DLD1 (cell line): ENCODE data around the gene ARHGAP15.

Experiments
- in situ Hi-C: cut with HindIII; loops from 2 replicates; pipeline ENCODE4 v1.10.0; 2017; ENCODE audit warnings: low sequenced_read_pairs

The ARHGAP15 gene

GRCh38 chr2:143553261-143553660 lies 424.0 kb downstream of the ARHGAP15 start:
- in situ Hi-C loops = no loop called here

- in situ Hi-C loops = no loop called here
Measured at GRCh38 chr2:143558665-143559064, 429.4 kb downstream of the ARHGAP15 start.

GRCh38 chr2:143559147-143559546 lies 429.9 kb downstream of the ARHGAP15 start:
- in situ Hi-C loops = no loop called here

- in situ Hi-C loops = no loop called here
Measured at GRCh38 chr2:143560724-143561123, 431.5 kb downstream of the ARHGAP15 start.

- in situ Hi-C loops = no loop called here
Measured at GRCh38 chr2:143564419-143564818, 435.2 kb downstream of the ARHGAP15 start.

- in situ Hi-C loops = no loop called here
Measured at GRCh38 chr2:143571747-143572146, 442.5 kb downstream of the ARHGAP15 start.

GRCh38 chr2:143572421-143572820 lies 443.2 kb downstream of the ARHGAP15 start:
- in situ Hi-C loops = no loop called here

- in situ Hi-C loops = no loop called here
Measured at GRCh38 chr2:143574069-143574468, 444.9 kb downstream of the ARHGAP15 start.

- in situ Hi-C loops = no loop called here
Measured at GRCh38 chr2:143575340-143575739, 446.1 kb downstream of the ARHGAP15 start.

GRCh38 chr2:143577489-143577888 lies 448.3 kb downstream of the ARHGAP15 start:
- in situ Hi-C loops = no loop called here

- in situ Hi-C loops = no loop called here
Measured at GRCh38 chr2:143579456-143579855, 450.2 kb downstream of the ARHGAP15 start.

- in situ Hi-C loops = no loop called here
Measured at GRCh38 chr2:143581134-143581533, 451.9 kb downstream of the ARHGAP15 start.

- in situ Hi-C loops = no loop called here
Measured at GRCh38 chr2:143582046-143582747, 453.0 kb downstream of the ARHGAP15 start.

GRCh38 chr2:143584936-143585335 lies 455.7 kb downstream of the ARHGAP15 start:
- in situ Hi-C loops = no loop called here

GRCh38 chr2:143586119-143586518 lies 456.9 kb downstream of the ARHGAP15 start:
- in situ Hi-C loops = no loop called here

GRCh38 chr2:143588746-143589145 lies 459.5 kb downstream of the ARHGAP15 start:
- in situ Hi-C loops = no loop called here

- in situ Hi-C loops = no loop called here
Measured at GRCh38 chr2:143594161-143594560, 464.9 kb downstream of the ARHGAP15 start.

- in situ Hi-C loops = no loop called here
Measured at GRCh38 chr2:143594745-143595144, 465.5 kb downstream of the ARHGAP15 start.

GRCh38 chr2:143600116-143600515 lies 470.9 kb downstream of the ARHGAP15 start:
- in situ Hi-C loops = no loop called here

GRCh38 chr2:143601828-143602227 lies 472.6 kb downstream of the ARHGAP15 start:
- in situ Hi-C loops = no loop called here

GRCh38 chr2:143603035-143603655 lies 473.9 kb downstream of the ARHGAP15 start:
- in situ Hi-C loops = no loop called here

- in situ Hi-C loops = no loop called here
Measured at GRCh38 chr2:143603846-143604565, 474.8 kb downstream of the ARHGAP15 start.
